GM18907 (cell line): ENCODE data around the gene BRAF.
"Not testable (repeated sequence)": the region's sequence is repeated elsewhere in the genome, so short reads cannot be mapped to it uniquely, and the experiment has no call there.

Source experiments
- ATAC-seq: cut with Tn5 transposase; IDR thresholded peaks from one replicate; pipeline ENCODE4 v1.9.1; 2021; ENCODE audit warnings: mild to moderate bottlenecking, moderate library complexity; ENCODE audit not compliant: unreplicated experiment

BRAF gene

DNA sequence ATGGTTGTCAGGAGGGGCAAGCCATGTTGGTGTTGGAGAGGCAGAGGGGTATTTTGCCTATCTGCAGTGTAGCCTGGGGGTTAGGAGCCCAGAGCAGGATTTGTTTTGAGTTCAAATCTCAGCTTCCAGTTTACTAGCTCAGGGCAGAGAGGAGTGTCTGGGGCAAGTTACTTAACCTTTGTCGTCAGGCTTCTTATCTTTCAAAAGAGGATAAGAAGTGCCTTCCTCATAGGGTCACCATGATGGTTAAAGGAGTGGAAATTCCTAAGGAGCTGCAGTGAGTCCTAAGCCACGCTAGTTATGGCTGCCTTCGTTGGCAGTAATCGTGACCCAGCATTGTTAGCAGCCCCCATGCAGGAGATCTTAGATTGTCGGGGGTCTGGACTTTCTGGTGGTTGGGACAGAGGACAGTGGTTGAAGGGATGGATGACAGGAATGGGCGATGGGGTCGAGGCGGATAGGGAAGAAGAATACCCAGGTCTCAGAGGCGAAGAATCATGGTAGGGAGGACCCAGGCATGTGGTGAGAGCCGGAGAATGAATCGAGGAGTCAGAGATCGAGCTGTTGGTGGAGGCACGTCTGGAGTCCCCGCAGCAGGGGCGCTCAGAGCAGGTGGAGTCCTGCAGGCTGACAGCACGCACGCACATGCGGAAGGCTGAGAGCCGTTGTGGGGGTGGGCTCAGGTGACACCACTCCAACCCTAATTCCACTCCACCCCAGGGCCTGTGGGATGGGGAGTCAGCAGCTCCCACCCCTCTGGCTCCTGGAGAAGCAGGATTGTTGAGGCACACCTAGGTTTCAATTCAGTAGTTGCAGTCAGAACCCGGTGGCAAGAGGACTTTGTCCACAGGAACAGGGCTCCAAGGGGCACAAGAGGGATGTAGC, 240.4 kb downstream of the BRAF start:
- no peak for ATAC-seq

DNA sequence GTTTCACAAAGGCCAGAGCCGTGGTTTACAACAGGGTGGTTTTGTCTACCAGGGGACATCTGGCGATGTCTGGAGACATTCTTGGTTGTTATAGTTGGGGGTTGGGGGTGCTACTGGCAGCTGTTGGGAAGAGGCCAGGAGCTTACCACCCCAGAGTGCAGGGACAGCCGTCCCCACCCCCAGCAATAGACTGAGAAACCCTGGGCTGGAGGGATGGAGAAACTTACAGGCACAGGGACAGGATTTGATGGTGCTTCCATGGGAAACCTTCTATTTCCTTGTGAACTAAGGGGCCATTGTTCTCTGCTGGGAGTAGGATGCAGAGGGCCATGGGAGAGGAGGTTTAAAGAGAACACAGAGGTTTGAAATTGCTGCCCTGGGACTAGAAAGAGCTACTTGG, 241.1 kb downstream of the BRAF start:
- ATAC-seq = no peak

DNA sequence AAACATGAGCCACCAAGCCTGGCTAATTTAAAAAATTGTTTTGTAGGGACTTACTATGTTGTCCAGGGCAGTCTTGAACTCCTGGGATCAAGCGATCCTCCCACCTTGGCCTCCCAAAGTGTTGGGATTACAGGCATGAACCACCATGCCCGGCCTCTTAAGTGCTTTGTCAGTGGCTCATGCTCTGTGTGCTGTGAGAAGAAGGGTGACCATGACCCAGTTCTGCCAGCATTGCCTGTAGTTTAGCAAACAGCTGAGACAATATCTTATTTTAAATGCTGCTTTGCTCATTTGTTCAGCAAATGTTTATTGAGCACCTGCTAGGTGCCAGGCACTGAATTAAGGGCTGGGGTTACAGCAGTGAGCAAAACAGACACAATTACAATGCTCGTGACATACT, 243.0 kb downstream of the BRAF start:
- no peak for ATAC-seq

DNA sequence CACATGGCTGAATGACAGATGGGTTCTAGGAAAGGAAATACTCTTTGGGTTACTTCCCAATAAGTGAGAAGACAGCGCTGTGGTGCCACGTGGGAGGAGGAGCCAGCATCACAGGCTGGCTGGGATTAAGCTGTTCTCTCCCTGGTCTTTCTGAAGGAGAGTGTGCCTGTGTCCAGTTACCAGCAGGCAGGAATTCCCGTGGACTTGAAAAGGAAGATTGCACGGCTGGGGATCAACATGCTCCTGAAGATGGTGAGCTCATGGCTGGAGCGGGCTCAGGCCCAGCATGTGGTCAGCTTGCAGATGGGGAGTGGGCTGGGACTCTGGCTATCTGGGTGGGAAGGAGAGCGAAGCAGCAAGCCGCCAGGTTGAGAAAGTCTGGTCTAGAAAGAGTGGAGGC, 243.8 kb downstream of the BRAF start:
- ATAC-seq = no peak

DNA sequence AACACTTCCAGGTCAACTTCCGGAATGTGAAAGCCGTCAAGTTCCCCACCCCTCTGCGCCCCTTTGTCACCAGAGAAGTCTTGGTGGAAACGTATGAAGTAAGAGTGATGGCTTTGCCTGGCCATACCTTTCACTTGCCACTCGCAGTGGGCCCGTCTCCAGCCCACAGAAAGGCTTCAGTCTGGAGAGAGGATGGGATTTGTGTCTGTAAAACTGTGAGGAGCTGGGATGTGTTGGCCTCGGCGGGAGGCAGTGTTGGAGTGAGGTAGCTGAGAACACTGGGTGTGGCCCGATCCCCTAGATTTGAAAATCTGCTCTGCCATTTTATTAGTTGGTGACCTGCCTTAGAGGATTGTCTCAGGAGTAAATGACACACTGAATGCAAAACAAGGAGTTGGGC, 245.5 kb downstream of the BRAF start:
- no peak for ATAC-seq

DNA sequence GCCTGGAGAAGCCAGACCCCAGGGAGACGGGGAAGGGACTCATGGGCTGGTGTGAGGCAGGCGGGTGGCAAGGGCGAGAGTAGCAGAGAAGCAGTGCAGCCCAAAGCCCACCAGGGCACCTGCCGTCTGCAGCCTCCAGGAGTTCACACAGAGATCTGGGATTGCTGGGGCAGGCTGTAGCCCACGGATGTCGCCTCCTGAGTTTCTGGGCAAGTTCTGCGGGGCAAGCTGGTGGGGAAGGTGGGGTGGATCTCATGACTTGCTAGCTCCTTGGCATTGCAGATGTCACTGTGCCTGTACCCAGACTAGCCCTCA, 246.0 kb downstream of the BRAF start:
- no peak for ATAC-seq

DNA sequence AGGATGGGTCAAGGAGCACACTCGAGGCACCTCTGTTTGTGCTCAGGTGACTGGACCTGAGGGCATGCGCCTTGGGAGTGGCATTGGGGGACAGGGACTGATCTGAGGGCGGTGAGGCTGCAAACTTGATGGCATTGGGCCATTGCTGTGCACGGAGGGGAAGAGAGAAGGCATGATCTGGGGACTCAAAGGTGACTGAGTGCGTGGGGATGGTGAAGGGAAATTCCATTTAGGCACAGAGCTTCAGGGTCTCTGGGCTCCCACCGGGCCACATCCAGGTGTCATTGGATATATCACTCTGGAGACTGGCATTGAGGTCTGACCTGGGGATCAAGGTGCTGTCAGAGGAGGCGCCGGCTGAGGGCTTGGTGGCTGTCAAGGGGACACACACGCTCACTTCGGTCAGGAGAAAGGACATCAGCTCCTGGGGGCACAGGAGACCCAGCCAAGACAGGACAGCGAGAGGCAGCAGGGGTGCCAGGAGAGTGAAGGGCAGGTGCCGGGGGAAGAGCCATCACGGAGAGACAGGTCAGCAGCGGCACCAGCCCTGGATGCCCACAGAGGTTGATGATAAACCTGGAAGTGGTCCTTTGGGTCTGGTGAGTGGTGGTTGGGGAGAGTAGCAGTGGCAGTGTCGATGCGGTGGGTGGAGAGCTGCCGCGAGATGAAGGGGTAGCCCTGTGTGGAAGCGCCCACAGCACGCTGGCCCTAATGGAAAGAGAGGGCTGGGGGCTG, 246.5 kb downstream of the BRAF start:
- ATAC-seq = no peak

DNA sequence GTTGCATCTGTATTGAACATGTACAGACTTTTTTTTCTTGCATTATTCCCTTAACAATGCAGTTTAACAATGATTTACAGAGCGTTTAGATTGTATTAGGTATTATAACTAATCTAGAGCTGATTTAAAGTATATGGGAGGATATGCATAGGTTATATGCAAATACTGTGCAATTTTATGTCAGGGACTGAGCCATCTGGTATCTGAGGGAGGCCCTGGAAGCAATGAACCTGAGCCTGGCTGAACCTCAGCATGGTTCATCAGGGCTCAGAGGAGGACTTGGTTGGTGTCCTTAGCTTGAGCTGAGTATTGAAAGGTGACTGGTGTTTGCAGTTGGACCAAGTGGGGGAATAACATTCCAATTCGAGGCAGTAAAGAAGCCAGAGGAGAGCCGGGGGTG, 247.2 kb downstream of the BRAF start:
- no peak for ATAC-seq

DNA sequence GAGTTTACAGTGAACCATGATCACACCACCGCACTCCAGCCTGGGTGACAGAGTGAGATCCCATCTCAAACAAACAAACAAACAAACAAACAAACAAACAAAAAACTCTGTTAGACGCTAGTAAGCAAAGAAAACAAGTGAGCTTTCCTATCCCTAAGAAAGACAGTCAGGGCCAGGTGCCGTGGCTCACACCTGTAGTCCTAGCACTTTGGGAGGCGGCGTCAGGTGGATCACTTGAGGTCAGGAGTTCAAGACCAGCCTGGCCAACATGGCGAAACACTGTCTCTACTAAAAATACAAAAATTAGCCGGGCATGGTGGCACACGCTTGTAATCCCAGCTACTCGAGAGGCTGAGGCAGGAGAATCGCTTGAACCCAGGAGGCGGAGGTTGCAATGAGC, 247.8 kb downstream of the BRAF start:
- not testable (repeated sequence) for ATAC-seq

DNA sequence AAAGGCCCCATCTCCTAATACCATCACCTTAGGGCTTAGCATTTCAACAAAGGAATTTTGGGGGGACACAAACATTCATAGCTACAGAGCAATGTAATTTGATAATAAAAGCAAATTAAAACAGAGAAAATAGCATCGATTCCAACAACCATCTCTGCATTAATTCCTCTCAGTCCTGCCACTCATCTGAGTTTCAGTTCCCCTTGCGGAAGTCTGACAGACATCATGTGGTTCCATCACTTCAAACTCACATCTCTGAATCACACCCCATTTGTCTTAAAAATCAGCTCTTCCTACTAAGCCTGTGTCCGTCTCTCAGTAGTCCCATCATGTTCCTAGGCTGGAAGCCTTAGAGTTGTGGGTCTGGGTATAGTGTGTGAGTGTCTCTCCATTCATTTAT, 248.4 kb downstream of the BRAF start:
- ATAC-seq = peak; percentile 50

DNA sequence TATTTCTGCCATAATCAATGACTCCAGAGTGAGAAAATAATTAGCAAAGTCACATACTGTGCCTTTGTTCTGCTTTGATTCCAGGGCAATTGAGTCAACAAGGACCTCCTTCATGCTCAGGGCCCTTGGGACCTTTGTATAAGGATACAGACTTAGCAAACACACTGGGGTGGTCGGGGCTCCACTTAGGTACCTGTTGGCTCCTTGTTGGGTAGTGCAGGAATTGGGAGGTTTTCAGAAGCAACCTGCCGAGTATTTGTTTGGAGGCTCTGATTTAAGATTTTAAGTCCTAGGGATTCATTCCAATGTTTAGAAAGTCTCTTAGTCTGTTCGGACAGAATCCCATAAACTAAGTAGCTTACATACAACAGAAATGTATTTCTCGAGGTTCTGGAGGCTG, 249.0 kb downstream of the BRAF start:
- ATAC-seq = no peak

DNA sequence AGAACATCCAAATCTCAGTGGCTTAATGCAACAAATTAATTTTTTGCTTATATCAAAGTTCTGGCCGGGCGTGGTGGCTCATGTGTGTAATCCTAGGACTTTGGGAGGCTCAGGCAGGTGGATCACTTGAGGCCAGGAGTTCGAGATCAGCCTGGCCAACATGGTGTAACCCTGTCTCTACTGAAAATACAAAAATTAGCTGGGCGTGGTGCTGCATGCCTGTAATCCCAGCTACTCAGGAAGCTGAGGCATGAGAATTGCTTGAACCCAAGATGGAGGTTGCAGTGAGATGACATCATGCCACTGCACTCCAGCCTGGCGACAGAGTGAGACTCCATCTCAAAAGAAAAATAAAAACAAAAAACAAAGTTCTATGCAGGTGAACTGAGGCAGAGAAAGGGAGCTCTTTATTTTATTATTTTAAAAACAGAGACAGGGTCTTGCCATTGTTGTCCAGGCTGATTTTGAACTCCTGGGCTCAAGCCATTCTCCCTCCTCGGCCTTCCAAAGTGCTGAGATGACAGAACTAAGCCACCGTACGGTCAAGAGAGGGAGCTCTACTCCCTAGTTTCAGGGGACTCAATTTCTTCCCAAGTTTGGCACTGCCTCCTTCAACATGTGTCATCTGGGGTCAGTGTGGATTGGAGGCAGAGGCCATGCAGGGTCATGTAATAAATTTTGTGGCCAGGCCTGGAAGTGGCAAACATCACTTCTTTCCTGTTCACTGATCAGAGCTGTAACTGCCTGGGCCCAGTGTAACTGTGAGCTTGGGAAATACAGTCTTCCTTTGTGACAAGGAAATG, 249.6 kb downstream of the BRAF start:
- no peak for ATAC-seq

DNA sequence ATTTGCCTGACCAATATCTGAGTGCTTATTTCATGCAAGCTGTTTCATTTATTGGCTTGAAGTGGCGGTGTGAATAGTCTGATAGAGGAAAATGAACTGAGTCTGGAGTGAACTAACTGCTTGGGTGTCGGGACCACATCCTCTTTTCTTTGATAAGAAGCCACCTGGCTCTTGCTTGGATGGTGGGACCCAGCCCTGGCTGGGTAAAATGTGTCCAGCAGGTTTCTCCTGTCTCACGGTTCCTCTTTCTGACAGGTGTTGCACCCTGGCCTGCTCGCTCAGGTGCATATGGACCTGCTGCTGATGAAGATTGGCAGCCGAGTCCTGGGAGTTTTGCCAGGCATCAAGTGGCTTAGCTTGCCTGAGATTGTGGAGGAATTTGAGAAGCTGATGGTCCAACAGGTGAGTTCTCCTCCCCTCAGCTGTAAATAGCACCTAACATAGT, 250.4 kb downstream of the BRAF start:
- peak; percentile 31 for ATAC-seq

DNA sequence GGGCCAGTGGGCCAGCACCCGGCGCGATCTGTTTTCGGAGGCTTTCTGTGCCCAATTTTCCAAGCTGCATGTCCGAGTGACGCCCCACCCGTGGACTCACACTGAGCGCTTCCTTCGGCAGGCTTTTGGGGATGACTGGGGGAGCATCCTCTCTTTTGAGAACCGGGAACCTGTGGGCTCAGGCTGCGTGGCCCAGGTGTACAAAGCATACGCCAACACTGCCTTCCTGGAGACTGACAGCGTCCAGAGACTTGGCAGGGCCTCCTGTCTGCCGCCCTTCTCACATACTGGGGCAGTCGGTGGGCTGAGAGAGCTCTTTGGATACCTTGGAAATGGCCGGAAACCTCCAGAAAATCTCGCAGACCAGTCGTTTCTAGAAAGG, 251.0 kb downstream of the BRAF start:
- no peak for ATAC-seq

DNA sequence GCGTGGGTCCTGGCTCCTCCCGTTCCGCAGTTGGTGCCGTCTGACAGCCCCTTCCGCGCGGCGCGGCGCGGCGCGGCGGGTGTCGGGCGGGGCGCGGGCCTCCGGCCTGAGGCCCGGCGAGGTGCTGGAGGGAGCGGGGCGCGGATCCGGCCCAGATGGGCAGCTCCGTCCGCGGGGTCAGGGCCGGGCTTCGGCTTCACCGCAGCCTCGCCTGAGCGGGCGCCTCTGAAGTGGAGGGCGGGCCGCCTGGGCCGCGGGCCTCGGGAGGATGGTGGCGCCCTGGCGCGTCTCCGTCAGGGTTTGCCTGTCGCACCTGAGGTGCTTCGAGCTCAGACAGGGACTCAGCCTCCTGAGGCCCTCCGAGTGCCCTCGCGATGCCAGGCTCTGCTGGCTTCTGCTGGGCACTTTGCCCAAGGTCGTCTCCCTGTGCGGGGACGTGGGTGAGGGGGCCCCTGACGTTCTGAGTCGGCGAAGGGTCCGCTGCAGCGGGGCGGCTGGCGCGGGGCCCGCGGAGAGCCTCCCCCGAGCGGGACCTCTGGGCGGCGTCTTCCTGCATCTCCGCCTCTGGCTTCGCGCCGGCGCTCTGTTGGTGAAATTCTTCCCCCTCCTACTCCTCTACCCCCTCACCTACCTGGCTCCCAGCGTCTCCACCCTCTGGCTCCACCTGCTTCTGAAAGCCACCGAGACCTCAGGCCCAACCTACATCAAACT, 251.5 kb downstream of the BRAF start:
- ATAC-seq = peak; percentile 45

DNA sequence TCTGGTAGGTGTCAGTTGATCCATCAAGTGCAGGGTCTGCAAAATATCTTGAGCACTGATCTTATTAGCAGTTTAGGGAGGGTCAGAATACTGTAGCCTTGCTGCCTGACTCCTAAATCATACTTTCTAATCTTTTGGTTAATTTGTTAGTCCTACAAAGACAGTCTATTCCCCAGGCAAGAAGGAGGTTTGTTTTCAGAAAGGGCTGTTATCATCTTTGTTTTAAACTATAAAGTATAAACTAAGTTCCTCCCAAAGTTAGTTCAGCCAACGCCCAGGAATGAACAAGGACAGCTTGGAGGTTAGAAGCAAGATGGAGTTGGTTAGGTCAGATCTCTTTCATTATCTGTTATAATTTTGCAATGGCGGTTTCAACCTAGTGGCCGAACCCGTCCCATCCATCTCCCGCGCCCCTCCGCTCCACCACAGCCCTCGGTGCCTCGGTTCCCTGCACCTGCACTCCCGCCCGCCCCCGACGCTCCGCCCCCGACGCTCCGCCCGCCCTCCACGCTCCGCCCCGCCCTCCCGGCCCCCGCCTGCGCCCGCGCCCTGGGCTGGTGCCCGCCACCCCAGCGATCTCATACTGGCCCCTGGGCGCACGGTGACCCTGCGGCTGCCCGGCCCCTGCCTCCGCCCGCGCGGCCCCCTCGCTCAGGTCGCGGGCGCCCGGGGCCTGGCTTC, 252.2 kb downstream of the BRAF start, which contains the start of gene ADCK2:
TSS of gene ADCK2 (plus strand) at position 564 of the 681 bp plus-strand sequence. CDS start 386 bp downstream, outside the sequence.
- peak; percentile 56 for ATAC-seq

DNA sequence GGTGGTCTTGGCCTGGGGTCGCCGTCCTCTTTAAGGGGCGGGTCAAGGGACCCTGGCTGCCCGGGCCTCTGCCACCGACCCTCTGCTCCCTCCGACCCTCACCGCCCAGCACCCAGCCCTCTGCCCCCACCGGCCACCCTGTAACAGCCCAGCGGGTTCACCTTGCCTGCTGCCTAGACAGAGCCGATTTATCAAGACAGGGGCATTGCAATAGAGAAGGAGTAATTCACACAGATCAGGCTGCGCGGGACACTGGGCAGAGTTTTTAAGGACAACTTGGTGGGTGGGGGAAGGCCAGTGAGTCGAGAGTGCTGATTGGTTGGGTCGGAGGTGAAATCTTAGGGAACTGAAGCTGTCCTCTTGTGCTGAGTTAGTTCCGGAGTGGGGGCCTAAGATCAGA, 252.8 kb downstream of the BRAF start:
- no peak for ATAC-seq

DNA sequence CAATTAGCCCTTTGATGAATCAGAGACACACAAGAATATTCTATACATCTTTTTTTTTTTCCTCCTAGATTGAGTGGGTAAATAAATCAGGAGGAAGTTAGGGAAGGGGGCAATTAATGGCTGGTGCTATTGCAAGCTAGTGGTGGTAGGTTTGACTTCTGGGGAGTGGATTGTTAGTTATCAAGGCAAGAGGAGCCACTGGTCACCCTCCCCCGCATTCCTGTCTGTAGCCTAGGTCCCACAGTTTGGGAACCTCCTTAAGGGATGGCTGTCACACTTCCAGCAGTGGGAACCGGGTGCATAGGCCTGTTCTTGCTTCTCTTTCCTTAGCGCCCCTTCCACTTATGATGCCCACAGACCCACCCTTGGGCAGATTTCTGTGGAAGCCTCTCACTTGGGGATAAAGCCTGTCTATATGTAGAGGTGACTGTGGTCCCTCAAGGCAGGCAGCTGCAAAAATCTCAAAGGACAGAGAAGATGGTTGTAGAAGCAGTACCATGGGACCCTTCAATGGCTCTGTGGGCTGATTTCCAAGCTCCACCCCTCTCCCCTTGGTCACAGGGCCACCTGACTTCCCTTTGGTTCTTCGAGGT, 254.3 kb downstream of the BRAF start:
- no peak for ATAC-seq

DNA sequence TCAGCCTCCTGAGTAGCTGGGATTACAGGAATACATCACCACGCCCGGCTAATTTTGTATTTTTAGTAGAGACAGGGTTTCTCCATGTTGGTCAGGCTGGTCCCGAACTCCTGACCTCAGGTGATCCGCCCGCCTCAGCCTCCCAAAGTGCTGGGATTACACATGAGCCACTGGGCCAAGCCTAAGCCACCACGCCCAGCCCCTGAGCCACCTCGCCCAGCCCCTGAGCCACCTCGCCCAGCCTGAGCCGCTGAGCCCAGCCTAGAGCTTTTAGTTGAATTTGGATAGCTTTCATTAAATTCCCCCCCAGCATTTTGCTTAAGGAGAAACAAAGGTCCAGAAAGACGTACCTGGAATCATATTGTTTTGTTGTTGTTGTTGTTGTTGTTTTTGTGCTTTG, 254.9 kb downstream of the BRAF start:
- not testable (repeated sequence) for ATAC-seq

DNA sequence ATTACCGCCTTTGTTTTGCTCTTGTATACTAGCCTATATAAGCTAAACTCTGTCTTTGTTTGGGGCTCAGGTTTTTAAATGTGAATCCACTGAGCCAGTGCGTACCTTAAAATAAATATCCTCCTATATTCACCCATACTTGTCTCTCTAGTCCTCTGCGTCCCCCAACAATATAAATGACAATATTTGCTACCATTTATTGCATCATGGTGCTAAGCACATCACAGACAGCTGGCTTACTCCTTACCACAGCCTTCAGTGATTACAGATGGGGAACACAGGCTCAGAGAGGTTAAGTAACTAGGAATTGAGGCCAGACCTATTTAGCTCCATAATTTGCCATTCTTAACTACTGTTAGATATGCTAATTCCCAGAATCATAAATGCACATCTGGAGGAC, 255.4 kb downstream of the BRAF start:
- no peak for ATAC-seq
